H1 (cell line): ENCODE measurements around the gene CFAP58. TPM values are rescaled to one million over a fixed set of nuclear protein-coding genes. Genes with fewer than 3 reads are reported as not detected.

ENCODE experiments used
- CTCF ChIA-PET: fragments of 300-600 bp; sonication (Branson Sonifier 250); formaldehyde crosslinking; loops from one replicate; lab custom pipeline; 2021; ENCODE audit not compliant: partially characterized antibody; lab: Charles Lee
- POLR2A ChIA-PET: fragments of 300-600 bp; sonication (Branson Sonifier 250); formaldehyde crosslinking; loops from one replicate; lab custom pipeline; 2021; ENCODE audit warnings: inconsistent platforms; ENCODE audit not compliant: partially characterized antibody; lab: Charles Lee
- DNase-seq, 2 experiments: peaks; one replicate each; pipeline versions ENCODE4 v3.0.0 to v3.0.0-alpha.2; 2010 to 2022; ENCODE audit warnings: low spot score in 2 of 2, low read depth in 1 of 2, mixed read lengths in 1 of 2
- FAIRE-seq: peaks from 2 replicates; lab custom pipeline; 2011; peaks lifted over from hg19 to GRCh38; lab: Jason Lieb, UNC
- H2AFZ ChIP-seq: 2 replicates; pipeline ENCODE4 v1.8.1; 2012; ENCODE audit warnings: low read length, inconsistent platforms
- H2AK5ac ChIP-seq: 2 replicates; pipeline ENCODE4 v1.6.1; 2013; ENCODE audit warnings: low read depth, low read length
- H2BK120ac ChIP-seq: replicated peaks from 2 replicates; pipeline ENCODE3; 2013; ENCODE audit warnings: low read depth, low read length, inconsistent platforms
- H2BK12ac ChIP-seq: 2 replicates; pipeline ENCODE4 v1.6.1; 2013; ENCODE audit warnings: low read depth, low read length
- H2BK15ac ChIP-seq: 2 replicates; pipeline ENCODE4 v1.6.1; 2013; ENCODE audit warnings: low read length
- H2BK20ac ChIP-seq: 2 replicates; pipeline ENCODE4 v1.6.1; 2013; ENCODE audit warnings: low read length
- H2BK5ac ChIP-seq: 2 replicates; pipeline ENCODE4 v1.6.1; 2013; ENCODE audit warnings: low read depth, low read length
- H3K14ac ChIP-seq: 2 replicates; pipeline ENCODE4 v1.6.1; 2013; ENCODE audit warnings: inconsistent platforms; ENCODE audit not compliant: insufficient read length
- H3K18ac ChIP-seq: 2 replicates; pipeline ENCODE4 v1.6.1; 2013; ENCODE audit warnings: low read length; ENCODE audit errors: extremely low read depth
- H3K23ac ChIP-seq: 2 replicates; pipeline ENCODE4 v1.6.1; 2013; ENCODE audit warnings: inconsistent platforms; ENCODE audit not compliant: insufficient read length
- H3K23me2 ChIP-seq: 2 replicates; pipeline ENCODE4 v1.6.1; 2013; ENCODE audit warnings: low read depth, low read length
- H3K27ac ChIP-seq: 2 replicates; pipeline ENCODE4 v1.6.1; 2011; ENCODE audit warnings: low read depth, low read length, inconsistent platforms
- H3K27me3 ChIP-seq, 4 experiments: replicated peaks in 1 of 4; 1 replicate in 1 of 4; 2 replicates in 3 of 4; pipeline versions ENCODE4 v1.6.1 to v1.8.1; 2011 to 2013; ENCODE audit warnings: low read length in 3 of 4, mild to moderate bottlenecking in 3 of 4, inconsistent platforms in 2 of 4, mixed read lengths in 2 of 4, moderate library complexity in 1 of 4; ENCODE audit not compliant: control insufficient read depth in 3 of 4, insufficient read depth in 3 of 4; ENCODE audit errors: extremely low read depth in 1 of 4
- H3K36me3 ChIP-seq, 4 experiments: 2 replicates each; pipeline versions ENCODE4 v1.6.1 to v1.8.1; 2011 to 2013; ENCODE audit warnings: mild to moderate bottlenecking in 4 of 4, low read length in 3 of 4, moderate library complexity in 2 of 4, control low read depth in 1 of 4, inconsistent platforms in 1 of 4; ENCODE audit not compliant: insufficient read depth in 4 of 4, control insufficient read depth in 2 of 4
- H3K4ac ChIP-seq: replicated peaks from 2 replicates; pipeline ENCODE3; 2013; ENCODE audit warnings: low read length, low read depth, mixed read lengths, inconsistent platforms; ENCODE audit not compliant: insufficient read length
- H3K4me1 ChIP-seq, 4 experiments: replicated peaks in 1 of 4; 1 replicate in 1 of 4; 2 replicates in 3 of 4; pipeline versions ENCODE4 v1.6.1 to v1.8.1; 2011 to 2013; ENCODE audit warnings: low read length in 3 of 4, inconsistent platforms in 2 of 4, mixed read lengths in 1 of 4; ENCODE audit not compliant: insufficient read depth in 4 of 4, control insufficient read depth in 3 of 4
- H3K4me2 ChIP-seq, 2 experiments: 2 replicates each; pipeline versions ENCODE4 v1.6.1 to v1.8.1; 2011 to 2013; ENCODE audit warnings: low read depth in 2 of 2, low read length in 2 of 2, control low read depth in 1 of 2, inconsistent platforms in 1 of 2, mild to moderate bottlenecking in 1 of 2; ENCODE audit not compliant: insufficient read depth in 1 of 2
- H3K4me3 ChIP-seq, 4 experiments: fragments of 200-600, 300-600 bp in 1 of 4; sonication (generic), shearing (Covaris generic), sonication (Bioruptor Twin) in 1 of 4; 2 replicates each; pipeline versions ENCODE4 v1.5.1 to v1.8.1; 2011 to 2016; ENCODE audit warnings: low read length in 4 of 4, low read depth in 3 of 4, control low read depth in 2 of 4, inconsistent platforms in 2 of 4, mild to moderate bottlenecking in 2 of 4, mixed read lengths in 1 of 4, moderate library complexity in 1 of 4; ENCODE audit not compliant: insufficient read depth in 2 of 4; ENCODE audit errors: extremely low read depth in 1 of 4
- H3K56ac ChIP-seq: replicated peaks from 2 replicates; pipeline ENCODE3; 2013; ENCODE audit warnings: low read depth, mild to moderate bottlenecking, mixed read lengths, low read length, inconsistent platforms; ENCODE audit not compliant: insufficient read length
- H3K79me1 ChIP-seq: 2 replicates; pipeline ENCODE4 v1.6.1; 2013; ENCODE audit warnings: low read depth, low read length, control low read depth
- H3K79me2 ChIP-seq, 2 experiments: 2 replicates each; pipeline versions ENCODE4 v1.6.1 to v1.8.1; 2012 to 2013; ENCODE audit warnings: low read length in 2 of 2, mild to moderate bottlenecking in 2 of 2, inconsistent platforms in 1 of 2; ENCODE audit not compliant: insufficient read depth in 2 of 2, control insufficient read depth in 1 of 2
- H3K9ac ChIP-seq, 4 experiments: replicated peaks in 1 of 4; 1 replicate in 1 of 4; 2 replicates in 3 of 4; pipeline versions ENCODE4 v1.6.1 to v1.8.1; 2011 to 2013; ENCODE audit warnings: low read depth in 3 of 4, low read length in 3 of 4, control low read depth in 2 of 4, mild to moderate bottlenecking in 2 of 4, moderate library complexity in 2 of 4, inconsistent platforms in 1 of 4; ENCODE audit errors: extremely low read depth in 1 of 4
- H3K9me3 ChIP-seq, 2 experiments: 2 replicates each; pipeline versions ENCODE4 v1.6.1 to v1.8.1; 2012 to 2013; ENCODE audit warnings: mild to moderate bottlenecking in 2 of 2, moderate library complexity in 2 of 2, control low read depth in 1 of 2, inconsistent platforms in 1 of 2, low read depth in 1 of 2, low read length in 1 of 2, mixed read lengths in 1 of 2; ENCODE audit not compliant: insufficient read depth in 2 of 2
- H4K20me1 ChIP-seq, 2 experiments: replicated peaks in 1 of 2; 2 replicates each; pipeline versions ENCODE3 to v1.8.1; 2011 to 2013; ENCODE audit warnings: inconsistent platforms in 2 of 2, low read length in 2 of 2, mild to moderate bottlenecking in 1 of 2; ENCODE audit not compliant: insufficient read depth in 2 of 2, control insufficient read depth in 1 of 2
- H4K5ac ChIP-seq: 2 replicates; pipeline ENCODE4 v1.6.1; 2013; ENCODE audit warnings: low read length, low read depth, mixed read lengths, inconsistent platforms; ENCODE audit not compliant: insufficient read length
- H4K8ac ChIP-seq: 2 replicates; pipeline ENCODE4 v1.8.0; 2013; ENCODE audit warnings: mild to moderate bottlenecking, moderate library complexity, low read length, inconsistent platforms; ENCODE audit not compliant: insufficient read depth; ENCODE audit errors: extremely low read depth
- H4K91ac ChIP-seq: replicated peaks from 2 replicates; pipeline ENCODE3; 2013; ENCODE audit warnings: low read length, mixed read lengths, inconsistent platforms; ENCODE audit not compliant: insufficient read length
- ASH2L ChIP-seq: fragments of 200-600, 300-600 bp; sonication (generic); IDR thresholded peaks from one replicate; pipeline ENCODE4 v1.7.1; 2017; ENCODE audit warnings: low read length
- BRCA1 ChIP-seq: IDR thresholded peaks from 2 replicates; pipeline ENCODE4 v1.6.1; 2012; ENCODE audit warnings: low read depth, low read length, improper control_type of control experiment
- CEBPB ChIP-seq: IDR thresholded peaks from 2 replicates; pipeline ENCODE4 v1.6.1; 2012; ENCODE audit warnings: low read depth, low read length
- GTF2F1 ChIP-seq: IDR thresholded peaks from 2 replicates; pipeline ENCODE4 v1.6.1; 2012; ENCODE audit warnings: low read depth, low read length, improper control_type of control experiment, borderline replicate concordance
- KDM5A ChIP-seq: fragments of 200-600 bp; IDR thresholded peaks from 2 replicates; pipeline ENCODE4 v1.7.1; 2012; ENCODE audit warnings: mild to moderate bottlenecking, low read length, inconsistent platforms, mixed read lengths
- NRF1 ChIP-seq: IDR thresholded peaks from 2 replicates; pipeline ENCODE4 v1.6.1; 2011; ENCODE audit warnings: mild to moderate bottlenecking, low read depth, low read length, improper control_type of control experiment
- YY1 ChIP-seq: IDR thresholded peaks from 2 replicates; pipeline ENCODE4 v1.6.1; 2011; ENCODE audit warnings: low read depth, mild to moderate bottlenecking, low read length
- ZNF274 ChIP-seq: IDR thresholded peaks from 2 replicates; pipeline ENCODE4 v1.7.0; 2012; ENCODE audit warnings: low read length, borderline replicate concordance; ENCODE audit errors: extremely low read depth
- WGBS, 2 experiments: shearing (Covaris generic) in 1 of 2; methylation state at CpG; one replicate each; pipeline versions ENCODE4 v1.1.6 to v1.1.7; 2013 to 2015; ENCODE audit warnings: low lambda C conversion rate in 2 of 2, mixed read lengths in 2 of 2, inconsistent platforms in 1 of 2, low coverage in 1 of 2, missing lambda C conversion rate in 1 of 2; ENCODE audit not compliant: insufficient replicate concordance in 2 of 2, insufficient coverage in 1 of 2, insufficient read length in 1 of 2; ENCODE audit errors: extremely low coverage in 1 of 2, missing lambda C conversion rate in 1 of 2; 5-methylcytosine and 5-hydroxymethylcytosine counted together
- polyA plus RNA-seq, 7 experiments: library from polyadenylated mRNA; depleted of rRNA in 3 of 7; stranded (reverse) in 5 of 7; unstranded in 2 of 7; fragments of >200 nt in 5 of 7; fragments of 200-250 nt in 2 of 7; gene quantifications; 1 replicate in 5 of 7; 2 replicates in 1 of 7; 4 replicates in 1 of 7; pipeline versions ENCODE4 v1.2.1 to v1.2.3, GENCODE V29; 2011 to 2013; ENCODE audit warnings: missing spikeins in 2 of 7, mixed read lengths in 2 of 7
- total RNA-seq: library from RNA; stranded (reverse); fragmentation: NEBNext Ultra II Directional; extraction: Animal tissue kit (Norgen Biotek cat#: 25700); gene quantifications from 2 replicates; pipeline ENCODE4 v1.2.1, GENCODE V29; 2021
- TF ChIP-seq, protein P1 (sequence below): IDR thresholded peaks from 2 replicates; pipeline ENCODE4 v1.6.1; 2011; ENCODE audit warnings: low read depth, mild to moderate bottlenecking, low read length; ENCODE audit not compliant: insufficient read depth

Gene CFAP58
- total and polyA plus RNA-seq, 2 of the 8 experiments (the other 6 are each of a cell fraction or from before 2014, with no cell fraction given), result 0.32 to 0.71 TPM

GRCh38 chr10:104483582-104483981 lies 129.9 kb downstream of the CFAP58 start:
- Histone ChIP-seq H2BK120ac (no peak overlapping the region), H2BK12ac (no peak overlapping the region), H3K9me3 (no peaks in the 10 kb centered on the region), H3K27me3 (no peaks in the 10 kb centered on the region; a peak in 1 of 7 replicates), H3K56ac (no peak overlapping the region), H3K27ac (no peak overlapping the region), H3K4me3 (no peak overlapping the region), H3K79me1 (no peaks in the 10 kb centered on the region), H3K23ac (no peak overlapping the region), H3K14ac (no peak overlapping the region), H3K4me1 (0 out of 7 replicates have a peak, but pooled peaks cover 0 to 2% (median 1%) of the 10 kb centered on the region in 4 experiments), H3K36me3 (no peaks in the 10 kb centered on the region), H3K23me2 (no peaks in the 10 kb centered on the region), H4K5ac (no peak overlapping the region), H2BK20ac (no peak overlapping the region), H2AK5ac (no peak overlapping the region), H4K91ac (no peak overlapping the region), H4K8ac (no peak overlapping the region), H3K9ac (no peak overlapping the region), H3K4me2 (no peak overlapping the region), H3K4ac (no peak overlapping the region), H2AFZ (no peak overlapping the region), H2BK15ac (no peak overlapping the region), H3K18ac (no peak overlapping the region), H4K20me1 (no peaks in the 10 kb centered on the region), H3K79me2 (no peaks in the 10 kb centered on the region), H2BK5ac (no peak overlapping the region)
- ChIA-PET CTCF (interaction anchor here (1.0 to 3.2 kb wide), 2 partner anchors 95 to 131 kb away, joined by 4 to 10 read pairs; no protein-coding TSS in a partner anchor), POLR2A (no interaction called here)
- WGBS, 2 experiments, result 90% methylated on average over 6 of the region's 6 CpGs; no CpG with 5 or more reads in 1 of the 2 experiments
- no peak for FAIRE-seq
- DNase-seq, result no peak
- no peak for TF ChIP-seq NRF1
- no peak for TF ChIP-seq YY1
- no peak for TF ChIP-seq BRCA1
- TF ChIP-seq ASH2L, result no peak
- TF ChIP-seq CEBPB, result no peak
- TF ChIP-seq KDM5A, result no peak
- TF ChIP-seq ZNF274, result no peak
- TF ChIP-seq GTF2F1, result no peak
- TF ChIP-seq, protein P1, sequence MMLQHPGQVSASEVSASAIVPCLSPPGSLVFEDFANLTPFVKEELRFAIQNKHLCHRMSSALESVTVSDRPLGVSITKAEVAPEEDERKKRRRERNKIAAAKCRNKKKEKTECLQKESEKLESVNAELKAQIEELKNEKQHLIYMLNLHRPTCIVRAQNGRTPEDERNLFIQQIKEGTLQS, result no peak
